Endometrial microvascular endothelial cells (primary cell): ENCODE data around the gene TGFB2. TPM values are rescaled to one million over a fixed set of nuclear protein-coding genes. Genes with fewer than 3 reads are reported as not detected.

ENCODE experiments used
- total RNA-seq: library from RNA; depleted of rRNA; stranded (reverse); fragments of >200 nt; gene quantifications from one replicate; pipeline ENCODE4 v1.2.3, GENCODE V29; 2015; ENCODE audit errors: inconsistent ontology term

The TGFB2 gene
- total RNA-seq, 1 donor from 2014 or later: 8.5 TPM

Other genes with a start within 250 kb of the TGFB2 start
- gene RRP15, start 60.0 kb upstream of the TGFB2 start, total RNA-seq: 7.0 TPM